H1 (cell line): ENCODE results near the gene NLN.

Experiments used
- ATF3 ChIP-seq: IDR thresholded peaks from 2 replicates; pipeline ENCODE4 v1.6.1; 2011; ENCODE audit warnings: low read depth, mild to moderate bottlenecking, low read length; ENCODE audit not compliant: insufficient read depth
- CTCF ChIP-seq, 3 experiments: IDR thresholded peaks; 1 replicate in 2 of 3; 2 replicates in 1 of 3; pipeline versions ENCODE4 v1.5.1 to v1.6.1; 2011; ENCODE audit warnings: low read length in 3 of 3, mild to moderate bottlenecking in 3 of 3, inconsistent platforms in 2 of 3, low read depth in 1 of 3, moderate library complexity in 1 of 3; ENCODE audit not compliant: insufficient read depth in 1 of 3; ENCODE audit errors: control extremely low read depth in 1 of 3
- HDAC6 ChIP-seq: IDR thresholded peaks from one replicate; pipeline ENCODE4 v1.7.1; 2012; ENCODE audit warnings: low read depth, mild to moderate bottlenecking, inconsistent platforms, low read length, moderate library complexity
- KDM5A ChIP-seq: fragments of 200-600 bp; IDR thresholded peaks from 2 replicates; pipeline ENCODE4 v1.7.1; 2012; ENCODE audit warnings: mild to moderate bottlenecking, low read length, inconsistent platforms, mixed read lengths
- RNF2 ChIP-seq: fragments of 200-900, 300-1000 bp; sonication (generic); IDR thresholded peaks from 2 replicates; pipeline ENCODE4 v1.7.1; 2016; ENCODE audit warnings: borderline replicate concordance, low read depth, mild to moderate bottlenecking, antibody characterized with exemption, low read length; ENCODE audit not compliant: poor library complexity, severe bottlenecking; ENCODE audit errors: missing control alignments

GRCh38 chr5:65736011-65736410 lies 14.0 kb downstream of the NLN start:
- TF ChIP-seq KDM5A (no peak), RNF2 (no peak), ATF3 (no peak), HDAC6 (no peak), CTCF (IDR thresholded peaks at IDR 0.05; ENCODE audit: control extremely low read depth in 1 of 3, insufficient read depth in 1 of 3, low read depth in 1 of 3, low read length in 3 of 3) (no peak)
